ENCODE data around the gene L3MBTL3. TPM values are rescaled to one million over a fixed set of nuclear protein-coding genes. Genes with fewer than 3 reads are reported as not detected.

Gene L3MBTL3
- total RNA-seq, 1 experiment from 2014 or later = 3.1 TPM

- no peak overlapping the region for H3K9ac ChIP-seq (ENCODE audit: low read length)
- no TSS peak for BruUV-seq (replicated peaks)
- no peaks in the 10 kb centered on the region for H3K27me3 ChIP-seq (ENCODE audit: low read length)
- DNase-seq (no peak), ATAC-seq (no peak)
- no peak overlapping the region for H3K27ac ChIP-seq (ENCODE audit: low read length)
- intact Hi-C loops (cut with micrococcal nuclease) = no loop called here
- H2AFZ ChIP-seq (ENCODE audit: low read length) = no peak overlapping the region
- H3K4me2 ChIP-seq (ENCODE audit: low read length) = no peak overlapping the region
- no peaks in the 10 kb centered on the region for H3K9me3 ChIP-seq (ENCODE audit: low read length)
- no peaks in the 10 kb centered on the region for H4K20me1 ChIP-seq (ENCODE audit: low read length)
- TF ChIP-seq EZH2 (IDR thresholded peaks at IDR 0.05; ENCODE audit: low read length, unreplicated experiment) = no peak
- no peak for TF ChIP-seq CTCF (conservative IDR thresholded peaks at IDR 0.05; ENCODE audit: low read depth, low read length)
- TF ChIP-seq EZH2phosphoT487 (IDR thresholded peaks at IDR 0.05; ENCODE audit: borderline replicate concordance, low read length) = no peak
- H3K4me1 ChIP-seq (ENCODE audit: insufficient read depth, low read length) = no peaks in the 10 kb centered on the region
- POLR2A ChIA-PET (ENCODE audit: unreplicated experiment) = no interaction called here
- CTCF ChIA-PET = no interaction called here
- H3F3A ChIP-seq (ENCODE audit: low read length, unreplicated experiment) = no peaks in the 10 kb centered on the region
- H3K36me3 ChIP-seq (ENCODE audit: low read depth, low read length) = no peaks in the 10 kb centered on the region
- no peaks in the 10 kb centered on the region for H3K9me2 ChIP-seq (replicated peaks; ENCODE audit: low read length)
- no peak overlapping the region for H3K4me3 ChIP-seq (ENCODE audit: low read length)
- H3K79me2 ChIP-seq (ENCODE audit: low read length) = no peaks in the 10 kb centered on the region
These were observed 29.0 kb upstream of the L3MBTL3 start for GRCh38 chr6:129989396-129989795.

- H3K79me2 ChIP-seq (ENCODE audit: low read length) = no peaks in the 10 kb centered on the region
- no peak for ATAC-seq
- no peak overlapping the region for H3K27ac ChIP-seq (ENCODE audit: low read length)
- ChIA-PET CTCF (no interaction called here), POLR2A (ENCODE audit: unreplicated experiment) (no interaction called here)
- no peaks in the 10 kb centered on the region for H3K27me3 ChIP-seq (ENCODE audit: low read length)
- no TSS peak for BruUV-seq (replicated peaks)
- H3K4me1 ChIP-seq (ENCODE audit: insufficient read depth, low read length) = no peaks in the 10 kb centered on the region
- no peak overlapping the region for H2AFZ ChIP-seq (ENCODE audit: low read length)
- no peak overlapping the region for H3K4me2 ChIP-seq (ENCODE audit: low read length)
- H3K9me2 ChIP-seq (replicated peaks; ENCODE audit: low read length) = no peaks in the 10 kb centered on the region
- DNase-seq = no peak
- no peak overlapping the region for H3K4me3 ChIP-seq (ENCODE audit: low read length)
- no peaks in the 10 kb centered on the region for H4K20me1 ChIP-seq (ENCODE audit: low read length)
- intact Hi-C loops (cut with micrococcal nuclease) = no loop called here
- H3F3A ChIP-seq (ENCODE audit: low read length, unreplicated experiment) = no peaks in the 10 kb centered on the region
- H3K9me3 ChIP-seq (ENCODE audit: low read length) = no peaks in the 10 kb centered on the region
- no peaks in the 10 kb centered on the region for H3K36me3 ChIP-seq (ENCODE audit: low read depth, low read length)
- H3K9ac ChIP-seq (ENCODE audit: low read length) = no peak overlapping the region
- TF ChIP-seq EZH2 (IDR thresholded peaks at IDR 0.05; ENCODE audit: low read length, unreplicated experiment) (no peak), CTCF (conservative IDR thresholded peaks at IDR 0.05; ENCODE audit: low read depth, low read length) (no peak), EZH2phosphoT487 (IDR thresholded peaks at IDR 0.05; ENCODE audit: borderline replicate concordance, low read length) (no peak)
These were observed 25.5 kb upstream of the L3MBTL3 start for GRCh38 chr6:129992881-129993280.

- no peaks in the 10 kb centered on the region for H4K20me1 ChIP-seq (ENCODE audit: low read length)
- H3K9me3 ChIP-seq (ENCODE audit: low read length) = no peaks in the 10 kb centered on the region
- no peaks in the 10 kb centered on the region for H3K9me2 ChIP-seq (replicated peaks; ENCODE audit: low read length)
- DNase-seq (no peak), ATAC-seq (no peak)
- H3F3A ChIP-seq (ENCODE audit: low read length, unreplicated experiment) = no peaks in the 10 kb centered on the region
- H3K27ac ChIP-seq (ENCODE audit: low read length) = no peak overlapping the region
- H3K4me3 ChIP-seq (ENCODE audit: low read length) = no peak overlapping the region
- intact Hi-C loops (cut with micrococcal nuclease) = no loop called here
- ChIA-PET CTCF (no interaction called here), POLR2A (ENCODE audit: unreplicated experiment) (no interaction called here)
- no peaks in the 10 kb centered on the region for H3K27me3 ChIP-seq (ENCODE audit: low read length)
- no peak for TF ChIP-seq EZH2phosphoT487 (IDR thresholded peaks at IDR 0.05; ENCODE audit: borderline replicate concordance, low read length)
- TF ChIP-seq EZH2 (IDR thresholded peaks at IDR 0.05; ENCODE audit: low read length, unreplicated experiment) = no peak
- TF ChIP-seq CTCF (conservative IDR thresholded peaks at IDR 0.05; ENCODE audit: low read depth, low read length) = no peak
- H3K36me3 ChIP-seq (ENCODE audit: low read depth, low read length) = no peaks in the 10 kb centered on the region
- H3K9ac ChIP-seq (ENCODE audit: low read length) = no peak overlapping the region
- no peak overlapping the region for H2AFZ ChIP-seq (ENCODE audit: low read length)
- no peaks in the 10 kb centered on the region for H3K4me1 ChIP-seq (ENCODE audit: insufficient read depth, low read length)
- H3K79me2 ChIP-seq (ENCODE audit: low read length) = no peaks in the 10 kb centered on the region
- no peak overlapping the region for H3K4me2 ChIP-seq (ENCODE audit: low read length)
- BruUV-seq (replicated peaks) = no TSS peak
These were observed 24.0 kb upstream of the L3MBTL3 start for GRCh38 chr6:129994410-129994809.
